A673 (cell line): ENCODE measurements around the gene ROR2. TPM values are rescaled to one million over a fixed set of nuclear protein-coding genes. Genes with fewer than 3 reads are reported as not detected.

Experiments
- BruUV-seq: library from RNA; stranded (reverse); fragments of 400-500 nt; replicated peaks from 2 replicates; lab custom pipeline; 2021; lab: Mats Ljungman, UMichigan
- CTCF ChIA-PET: fragments of 300-600 bp; sonication (Branson Sonifier 250); formaldehyde crosslinking; loops from one replicate; lab custom pipeline; 2022; ENCODE audit warnings: antibody characterized with exemption; lab: Charles Lee
- POLR2A ChIA-PET: fragments of 300-600 bp; sonication (Branson Sonifier 250); formaldehyde crosslinking; loops from one replicate; lab custom pipeline; 2022; ENCODE audit warnings: antibody characterized with exemption; ENCODE audit not compliant: low non-redundant PET; lab: Charles Lee
- DNase-seq: peaks from one replicate; pipeline ENCODE4 v3.0.0-alpha.2; 2015; ENCODE audit warnings: low spot score
- H3K27ac ChIP-seq: fragments of 200-600 bp; sonication (generic); 2 replicates; pipeline ENCODE4 v1.5.1; 2016; ENCODE audit warnings: mixed run types, low read depth, mild to moderate bottlenecking, mixed read lengths, antibody characterized with exemption, low read length; ENCODE audit not compliant: poor library complexity, severe bottlenecking
- H3K27me3 ChIP-seq: fragments of 200-600 bp; sonication (generic); replicated peaks from 2 replicates; pipeline ENCODE4 v1.6.1; 2017; ENCODE audit warnings: mixed run types, low read depth, mild to moderate bottlenecking, mixed read lengths, antibody characterized with exemption, low read length; ENCODE audit not compliant: insufficient read depth, poor library complexity
- H3K36me3 ChIP-seq: fragments of 200-600 bp; sonication (generic); 2 replicates; pipeline ENCODE4 v1.6.1; 2016; ENCODE audit warnings: mixed run types, mild to moderate bottlenecking, mixed read lengths, antibody characterized with exemption, low read length; ENCODE audit not compliant: insufficient read depth, poor library complexity, severe bottlenecking
- H3K4me1 ChIP-seq: fragments of 200-600 bp; sonication (generic); 2 replicates; pipeline ENCODE4 v1.6.1; 2017; ENCODE audit warnings: mixed run types, mild to moderate bottlenecking, mixed read lengths, antibody characterized with exemption, low read length; ENCODE audit not compliant: insufficient read depth, poor library complexity, severe bottlenecking
- H3K4me3 ChIP-seq: fragments of 200-600 bp; sonication (generic); 2 replicates; pipeline ENCODE4 v1.5.1; 2016; ENCODE audit warnings: low read depth, mixed run types, mild to moderate bottlenecking, mixed read lengths, low read length; ENCODE audit not compliant: poor library complexity, severe bottlenecking
- H3K9me3 ChIP-seq: fragments of 200-600 bp; sonication (generic); 2 replicates; pipeline ENCODE4 v1.6.1; 2016; ENCODE audit warnings: mixed run types, low read depth, mild to moderate bottlenecking, mixed read lengths, antibody characterized with exemption, low read length; ENCODE audit not compliant: poor library complexity, severe bottlenecking
- CTCF ChIP-seq: fragments of 300-800, 200-600 bp; sonication (generic); conservative IDR thresholded peaks from 2 replicates; pipeline ENCODE4 v1.5.1; 2017; ENCODE audit warnings: low read depth, mild to moderate bottlenecking, antibody characterized with exemption, low read length, moderate library complexity, mixed read lengths
- EZH2 ChIP-seq: fragments of 200-600 bp; sonication (generic); IDR thresholded peaks from 2 replicates; pipeline ENCODE4 v1.6.1; 2017; ENCODE audit warnings: borderline replicate concordance, low read depth, mild to moderate bottlenecking, mixed read lengths, antibody characterized with exemption, low read length; ENCODE audit not compliant: poor library complexity, severe bottlenecking
- intact Hi-C: fragments of 100-400 bp; cut with micrococcal nuclease; formaldehyde crosslinking; loops from one replicate; pipeline ENCODE4 v1.10.0; 2022; ENCODE audit not compliant: unreplicated experiment
- total RNA-seq: library from RNA; stranded (reverse); gene quantifications from 2 replicates; pipeline ENCODE4 v1.2.3, GENCODE V29; 2021

The ROR2 gene
- total RNA-seq, 1 experiment from 2014 or later, result 12.3 TPM

- Histone ChIP-seq H3K36me3 (no peaks in the 10 kb centered on the region), H3K27me3 (no peaks in the 10 kb centered on the region), H3K4me1 (no peaks in the 10 kb centered on the region), H3K9me3 (no peaks in the 10 kb centered on the region), H3K4me3 (no peak overlapping the region), H3K27ac (no peak overlapping the region)
- intact Hi-C loops, result no loop called here
- DNase-seq, result no peak
- CTCF ChIA-PET, result no interaction called here
- no TSS peak for BruUV-seq
- TF ChIP-seq EZH2 (no peak), CTCF (no peak)
- POLR2A ChIA-PET, result no interaction called here
Measured at GRCh38 chr9:91785447-91785842, 164.6 kb downstream of the ROR2 start.

- no peak for TF ChIP-seq EZH2
- TF ChIP-seq CTCF, result no peak
- no peaks in the 10 kb centered on the region for H3K36me3 ChIP-seq
- no TSS peak for BruUV-seq
- no peaks in the 10 kb centered on the region for H3K9me3 ChIP-seq
- CTCF ChIA-PET, result no interaction called here
- DNase-seq, result no peak
- intact Hi-C loops, result no loop called here
- H3K4me3 ChIP-seq, result no peak overlapping the region
- H3K27ac ChIP-seq, result no peak overlapping the region
- H3K4me1 ChIP-seq, result no peaks in the 10 kb centered on the region
- H3K27me3 ChIP-seq, result no peaks in the 10 kb centered on the region
- POLR2A ChIA-PET, result no interaction called here
Measured at GRCh38 chr9:91784673-91785446, 165.2 kb downstream of the ROR2 start.

GRCh38 chr9:91783876-91784672 lies 166.0 kb downstream of the ROR2 start:
- no peaks in the 10 kb centered on the region for H3K9me3 ChIP-seq
- H3K27ac ChIP-seq, result no peak overlapping the region
- no peaks in the 10 kb centered on the region for H3K4me1 ChIP-seq
- intact Hi-C loops, result no loop called here
- no peaks in the 10 kb centered on the region for H3K27me3 ChIP-seq
- no peak overlapping the region for H3K4me3 ChIP-seq
- TF ChIP-seq EZH2, result no peak
- no peak for TF ChIP-seq CTCF
- no peaks in the 10 kb centered on the region for H3K36me3 ChIP-seq
- CTCF ChIA-PET, result no interaction called here
- DNase-seq, result no peak
- POLR2A ChIA-PET, result no interaction called here
- no TSS peak for BruUV-seq
